Activated CD4-positive, alpha-beta T cell treated with anti-CD3 and anti-CD28 coated beads for 4 hours (primary cell): ENCODE results near the gene AKNA.
"Not testable (repeated sequence)": the region's sequence is repeated elsewhere in the genome, so short reads cannot be mapped to it uniquely, and the experiment has no call there.

Experiments
- DNase-seq, 2 donors: peaks; one replicate each; pipeline ENCODE4 v3.0.0-alpha.2; 2020

AKNA gene

DNA sequence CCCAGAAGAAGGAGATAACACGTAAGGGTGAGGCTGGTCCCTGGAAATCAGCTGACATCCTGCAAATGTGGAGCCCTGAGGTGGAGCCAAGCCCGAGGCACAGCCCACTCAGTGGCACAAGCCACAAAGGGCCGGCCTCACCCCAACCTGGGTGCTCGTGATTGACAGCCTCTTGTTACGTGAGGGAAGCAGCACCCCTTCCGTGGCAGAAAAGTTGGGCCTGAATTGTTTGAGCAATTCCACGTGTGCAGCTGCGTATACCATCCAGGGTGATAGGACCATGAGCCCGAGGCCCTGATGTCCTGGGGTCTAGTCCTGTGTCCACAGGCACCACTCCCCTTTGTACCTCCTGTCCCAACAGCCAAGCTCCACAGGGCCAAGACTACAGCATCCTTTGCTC lies 53.3 kb downstream of the AKNA start:
- DNase-seq: no peak

- not testable (repeated sequence) for DNase-seq
Observed at GRCh38 chr9:114333718-114334117, 54.1 kb downstream of the AKNA start.

- not testable (repeated sequence) for DNase-seq
Observed at GRCh38 chr9:114332474-114333040, 55.2 kb downstream of the AKNA start.

DNA sequence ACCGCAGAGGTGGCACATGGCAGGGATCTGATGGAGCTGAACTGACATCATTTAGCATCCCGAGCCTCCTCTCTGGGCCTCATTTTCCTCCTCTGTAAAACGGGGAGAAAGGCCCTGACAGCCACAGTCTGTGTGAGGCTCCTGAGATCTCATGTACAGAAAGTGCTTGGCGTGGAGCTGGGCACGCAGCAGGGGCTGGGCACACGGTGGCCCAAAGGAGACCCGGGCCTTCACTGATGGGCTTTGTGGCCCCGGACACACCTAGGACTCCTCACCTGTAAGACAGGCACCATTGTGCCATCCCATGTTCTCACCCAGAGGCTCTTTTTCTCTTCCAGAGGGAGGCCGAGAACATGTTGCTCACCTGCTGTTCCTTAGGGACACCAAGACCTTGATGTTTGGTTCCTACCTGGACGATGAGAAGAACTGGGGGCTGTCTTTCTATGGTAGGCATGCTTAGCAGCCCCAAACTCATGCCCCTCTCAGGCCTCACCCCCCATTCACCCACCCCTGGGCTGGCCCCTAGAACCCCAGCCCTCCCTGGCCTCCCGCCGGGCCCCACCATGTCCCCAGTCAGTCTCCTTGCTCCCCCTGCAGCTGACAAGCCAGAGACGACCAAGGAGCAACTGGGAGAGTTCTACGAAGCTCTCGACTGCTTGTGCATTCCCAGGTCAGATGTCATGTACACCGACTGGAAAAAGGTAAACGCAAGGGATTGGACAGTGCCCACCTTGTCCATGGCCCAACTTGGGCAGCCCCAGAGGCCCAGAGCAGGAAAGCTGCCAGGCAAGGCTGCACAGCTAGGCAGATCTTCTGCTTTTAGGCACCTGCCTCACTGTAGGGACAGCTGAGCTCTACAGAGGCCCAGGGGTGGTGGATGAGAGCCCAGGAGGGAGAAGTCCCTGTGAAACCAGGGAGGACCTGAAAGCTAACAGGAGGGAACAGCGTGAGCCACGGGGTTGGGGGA lies 56.3 kb downstream of the AKNA start:
- DNase-seq: not testable (repeated sequence)

GRCh38 chr9:114330636-114331035 lies 57.1 kb downstream of the AKNA start:
- DNase-seq: no peak

DNA sequence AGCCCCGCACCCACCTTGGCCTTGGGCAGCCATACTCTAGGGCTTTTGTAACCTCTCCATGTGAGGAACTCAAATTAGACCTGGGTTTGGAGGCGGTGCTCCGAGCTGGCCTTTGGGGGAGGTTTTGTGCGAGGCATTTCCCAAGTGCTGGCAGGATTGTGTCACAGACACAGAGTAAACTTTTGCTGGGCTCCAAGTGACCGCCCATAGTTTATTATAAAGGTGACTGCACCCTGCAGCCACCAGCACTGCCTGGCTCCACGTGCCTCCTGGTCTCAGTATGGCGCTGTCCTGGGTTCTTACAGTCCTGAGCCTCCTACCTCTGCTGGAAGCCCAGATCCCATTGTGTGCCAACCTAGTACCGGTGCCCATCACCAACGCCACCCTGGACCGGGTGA lies 58.2 kb downstream of the AKNA start, which contains the start of gene ORM2:
Gene ORM2, plus strand, starts transcription at position 245 of the 398 bp plus-strand sequence. Its CDS starts 36 bp downstream, at position 281.
- not testable (repeated sequence) for DNase-seq

DNA sequence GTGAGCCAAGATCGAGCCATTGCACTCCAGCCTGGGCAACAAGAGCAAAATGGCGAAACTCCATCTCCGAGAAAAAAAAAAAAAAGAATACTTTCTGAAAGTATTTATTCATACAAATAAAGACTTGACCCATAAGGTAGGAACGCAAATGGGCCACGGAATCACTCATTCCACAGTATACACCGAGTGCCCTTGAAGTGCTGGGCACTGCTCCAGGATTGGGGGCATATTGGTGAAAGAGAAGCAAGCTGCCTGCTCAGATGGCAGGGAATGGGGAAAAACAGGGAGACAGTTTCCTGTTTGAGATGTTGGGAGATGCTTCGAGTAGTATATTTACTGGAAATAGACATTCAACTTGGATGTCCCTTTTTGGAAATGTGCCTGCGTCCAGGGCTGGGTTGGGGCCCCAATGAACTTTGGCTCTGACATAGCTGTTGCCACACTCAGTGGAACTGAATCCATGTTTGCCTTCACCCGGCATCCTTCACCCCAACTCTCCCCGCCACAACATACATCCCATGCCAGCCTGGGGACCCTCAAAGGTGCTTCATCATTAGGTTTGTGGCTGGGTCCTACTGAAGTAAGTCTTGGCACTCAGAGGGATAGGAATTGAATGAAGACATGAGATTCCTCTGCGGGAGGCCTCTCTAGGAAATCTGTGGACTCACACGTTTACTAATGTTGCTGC lies 58.7 kb downstream of the AKNA start:
- DNase-seq: not testable (repeated sequence)

DNA sequence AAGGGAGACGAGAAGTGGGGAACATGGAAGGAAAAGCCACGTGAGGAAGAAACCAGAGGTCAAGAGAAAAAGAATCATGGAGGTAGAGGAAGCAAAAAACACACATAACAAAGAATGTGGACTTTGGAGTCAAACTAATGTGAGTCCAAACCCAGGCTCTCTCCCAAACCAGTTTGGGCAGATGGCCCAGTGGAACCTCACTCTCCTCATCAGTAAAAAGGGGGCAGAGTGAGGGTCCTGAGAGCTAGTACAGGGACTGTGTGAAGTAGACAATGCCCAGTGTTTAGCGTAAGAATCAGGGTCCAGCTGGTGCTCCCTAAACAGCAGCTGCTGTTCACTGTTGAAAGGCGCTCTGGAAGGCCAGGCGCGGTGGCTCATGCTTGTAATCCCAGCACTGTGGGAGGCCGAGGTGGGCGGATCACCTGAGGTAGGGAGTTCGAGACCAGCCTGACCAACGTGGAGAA lies 59.4 kb downstream of the AKNA start:
- DNase-seq: not testable (repeated sequence)

DNA sequence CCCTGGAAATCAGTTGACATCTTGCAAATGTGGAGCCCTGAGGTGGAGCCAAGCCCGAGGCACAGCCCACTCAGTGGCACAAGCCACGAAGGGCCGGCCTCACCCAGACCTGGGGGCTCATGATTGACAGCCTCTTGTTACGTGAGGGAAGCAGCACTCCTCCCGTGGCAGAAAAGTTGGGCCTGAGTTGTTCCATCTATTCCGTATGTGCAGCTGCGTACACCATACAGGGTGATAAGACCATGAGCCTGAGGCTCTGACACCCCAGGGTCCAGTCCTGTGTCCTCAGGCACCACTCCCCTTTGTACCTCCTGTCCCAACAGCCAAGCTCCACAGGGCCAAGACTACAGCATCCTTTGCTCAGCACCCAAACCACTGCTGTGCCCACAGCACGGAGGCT lies 60.0 kb downstream of the AKNA start:
- no peak for DNase-seq

DNA sequence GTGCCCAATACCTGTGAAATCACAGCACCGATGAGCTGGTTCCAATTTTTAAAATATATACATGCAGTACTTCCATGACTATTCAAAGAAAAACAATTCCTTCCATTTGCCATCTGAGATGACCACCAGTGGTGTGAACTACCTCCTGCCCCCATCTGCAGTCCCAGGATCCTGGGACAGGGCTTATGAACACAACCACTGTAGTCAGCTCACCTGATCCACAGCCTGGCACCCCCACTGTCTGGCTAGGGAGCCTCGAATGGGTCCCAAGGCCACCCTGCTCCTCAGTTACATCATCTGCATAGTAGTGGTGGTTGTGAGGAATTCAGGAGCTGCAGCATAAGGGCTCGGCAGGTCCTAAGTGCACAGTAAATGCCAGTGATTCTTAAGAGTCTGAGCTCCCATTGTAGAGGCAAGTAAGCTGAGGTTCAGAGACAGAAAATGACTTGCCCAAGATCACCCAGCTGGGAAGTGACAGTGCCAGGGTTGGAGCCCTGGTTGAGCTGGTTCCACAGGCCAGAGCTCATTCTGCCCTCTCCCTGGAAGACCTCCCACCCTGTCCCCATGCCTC lies 62.0 kb downstream of the AKNA start:
- DNase-seq: not testable (repeated sequence)

DNA sequence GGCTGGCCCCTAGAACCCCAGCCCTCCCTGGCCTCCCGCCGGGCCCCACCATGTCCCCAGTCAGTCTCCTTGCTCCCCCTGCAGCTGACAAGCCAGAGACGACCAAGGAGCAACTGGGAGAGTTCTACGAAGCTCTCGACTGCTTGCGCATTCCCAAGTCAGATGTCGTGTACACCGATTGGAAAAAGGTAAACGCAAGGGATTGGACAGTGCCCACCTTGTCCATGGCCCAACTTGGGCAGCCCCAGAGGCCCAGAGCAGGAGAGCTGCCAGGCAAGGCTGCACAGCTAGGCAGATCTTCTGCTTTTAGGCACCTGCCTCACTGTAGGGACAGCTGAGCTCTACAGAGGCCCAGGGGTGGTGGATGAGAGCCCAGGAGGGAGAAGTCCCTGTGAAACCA lies 62.8 kb downstream of the AKNA start:
- not testable (repeated sequence) for DNase-seq

- DNase-seq: no peak
Observed at GRCh38 chr9:114324492-114324891, 63.3 kb downstream of the AKNA start.

DNA sequence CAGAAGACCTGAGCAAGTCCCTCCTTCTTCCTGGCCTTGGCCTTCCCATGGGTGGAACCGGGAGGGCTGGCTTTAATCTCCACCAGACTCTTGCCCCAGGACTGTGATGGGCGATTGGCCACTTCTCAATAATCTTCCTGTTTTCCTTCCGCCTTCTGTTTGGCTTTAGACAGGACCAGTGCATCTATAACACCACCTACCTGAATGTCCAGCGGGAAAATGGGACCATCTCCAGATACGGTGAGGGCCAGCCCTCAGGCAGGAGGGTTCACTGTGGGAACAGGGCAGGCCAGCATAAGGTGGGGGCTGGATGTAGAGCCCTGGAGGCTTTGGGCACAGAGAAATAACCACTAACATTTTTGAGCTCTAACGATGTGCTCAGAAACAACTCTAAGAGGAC lies 63.9 kb downstream of the AKNA start:
- DNase-seq: not testable (repeated sequence)

DNA sequence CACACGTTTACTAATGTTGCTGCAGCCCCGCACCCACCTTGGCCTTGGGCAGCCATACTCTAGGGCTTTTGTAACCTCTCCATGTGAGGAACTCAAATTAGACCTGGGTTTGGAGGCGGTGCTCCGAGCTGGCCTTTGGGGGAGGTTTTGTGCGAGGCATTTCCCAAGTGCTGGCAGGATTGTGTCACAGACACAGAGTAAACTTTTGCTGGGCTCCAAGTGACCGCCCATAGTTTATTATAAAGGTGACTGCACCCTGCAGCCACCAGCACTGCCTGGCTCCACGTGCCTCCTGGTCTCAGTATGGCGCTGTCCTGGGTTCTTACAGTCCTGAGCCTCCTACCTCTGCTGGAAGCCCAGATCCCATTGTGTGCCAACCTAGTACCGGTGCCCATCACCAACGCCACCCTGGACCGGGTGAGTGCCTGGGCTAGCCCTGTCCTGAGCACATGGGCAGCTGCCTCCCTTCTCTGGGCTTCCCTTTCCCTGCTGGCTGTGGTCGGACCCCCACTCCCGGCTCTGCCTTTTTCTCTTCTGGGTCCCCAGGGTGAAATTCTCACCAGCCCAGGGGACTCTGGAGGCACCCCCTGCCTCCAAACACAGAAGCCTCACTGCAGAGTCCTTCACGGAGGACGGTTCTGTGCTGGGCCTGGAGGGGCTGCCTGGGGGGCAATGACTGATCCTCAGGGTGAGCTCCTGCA lies 64.8 kb downstream of the AKNA start, which contains the start of gene ORM1:
Gene ORM1, plus strand, starts transcription at position 268 of the 701 bp plus-strand sequence. Its CDS starts 36 bp downstream, at position 304.
- not testable (repeated sequence) for DNase-seq

DNA sequence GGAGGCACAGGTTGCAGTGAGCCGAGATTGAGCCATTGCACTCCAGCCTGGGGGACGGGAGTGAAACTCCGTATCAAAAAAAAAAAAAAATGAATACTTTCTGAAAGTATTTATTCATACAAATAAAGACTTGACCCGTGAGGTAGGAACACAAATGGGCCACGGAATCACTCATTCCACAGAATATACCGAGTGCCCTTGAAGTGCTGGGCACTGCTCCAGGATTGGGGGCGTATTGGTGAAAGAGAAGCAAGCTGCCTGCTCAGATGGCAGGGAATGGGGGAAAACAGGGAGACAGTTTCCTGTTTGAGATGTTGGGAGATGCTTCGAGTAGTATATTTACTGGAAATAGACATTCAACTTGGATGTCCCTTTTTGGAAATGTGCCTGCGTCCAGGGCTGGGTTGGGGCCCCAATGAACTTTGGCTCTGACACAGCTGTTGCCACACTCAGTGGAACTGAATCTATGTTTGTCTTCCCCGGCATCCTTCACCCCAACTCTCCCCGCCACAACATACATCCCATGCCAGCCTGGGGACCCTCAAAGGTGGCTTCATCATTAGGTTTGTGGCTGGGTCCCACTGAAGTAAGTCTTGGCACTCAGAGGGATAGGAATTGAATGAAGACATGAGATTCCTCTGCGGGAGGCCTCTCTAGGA lies 65.5 kb downstream of the AKNA start:
- DNase-seq: not testable (repeated sequence)

- no peak for DNase-seq
Observed at GRCh38 chr9:114321759-114322158, 66.0 kb downstream of the AKNA start.

- not testable (repeated sequence) for DNase-seq
Observed at GRCh38 chr9:114320710-114321109, 67.1 kb downstream of the AKNA start.

DNA sequence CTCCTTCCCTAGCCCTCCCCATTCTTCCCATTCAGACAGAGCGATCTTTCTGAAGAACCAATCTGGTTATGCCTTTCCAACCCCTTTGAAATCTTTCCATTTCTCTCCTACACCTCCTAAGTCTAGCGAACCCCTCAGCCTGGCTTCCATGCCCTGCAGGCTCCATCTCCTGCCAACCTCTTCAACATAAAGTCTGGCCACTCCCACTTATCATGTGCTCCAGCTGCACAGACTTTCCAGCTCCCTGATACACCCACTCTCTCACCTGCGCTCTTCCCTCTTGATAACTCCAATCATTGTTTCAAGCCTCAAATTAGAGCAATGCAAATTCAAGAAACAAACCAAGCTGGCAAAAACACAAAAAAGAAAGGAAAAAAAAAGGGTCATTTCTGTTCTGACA lies 68.6 kb downstream of the AKNA start:
- DNase-seq: no peak

DNA sequence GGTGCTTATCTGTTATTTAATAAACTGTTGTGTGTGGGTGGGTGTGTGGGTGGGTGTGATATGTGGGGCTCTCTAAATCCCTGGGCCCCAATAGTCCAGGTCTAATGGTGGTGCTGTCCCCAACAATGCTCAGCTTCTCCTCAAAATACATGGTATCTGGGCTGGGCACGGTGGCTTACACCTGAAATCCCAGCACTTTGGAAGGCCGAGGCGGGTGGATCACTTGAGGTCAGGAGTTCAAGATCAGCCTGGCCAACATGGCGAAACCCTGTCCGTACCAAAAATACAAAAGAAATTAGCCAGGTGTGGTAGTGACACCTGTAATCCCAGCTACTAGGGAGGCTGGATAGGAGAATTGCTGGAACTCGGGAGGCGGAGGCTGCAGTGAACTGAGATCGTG lies 69.4 kb downstream of the AKNA start:
- DNase-seq: no peak

DNA sequence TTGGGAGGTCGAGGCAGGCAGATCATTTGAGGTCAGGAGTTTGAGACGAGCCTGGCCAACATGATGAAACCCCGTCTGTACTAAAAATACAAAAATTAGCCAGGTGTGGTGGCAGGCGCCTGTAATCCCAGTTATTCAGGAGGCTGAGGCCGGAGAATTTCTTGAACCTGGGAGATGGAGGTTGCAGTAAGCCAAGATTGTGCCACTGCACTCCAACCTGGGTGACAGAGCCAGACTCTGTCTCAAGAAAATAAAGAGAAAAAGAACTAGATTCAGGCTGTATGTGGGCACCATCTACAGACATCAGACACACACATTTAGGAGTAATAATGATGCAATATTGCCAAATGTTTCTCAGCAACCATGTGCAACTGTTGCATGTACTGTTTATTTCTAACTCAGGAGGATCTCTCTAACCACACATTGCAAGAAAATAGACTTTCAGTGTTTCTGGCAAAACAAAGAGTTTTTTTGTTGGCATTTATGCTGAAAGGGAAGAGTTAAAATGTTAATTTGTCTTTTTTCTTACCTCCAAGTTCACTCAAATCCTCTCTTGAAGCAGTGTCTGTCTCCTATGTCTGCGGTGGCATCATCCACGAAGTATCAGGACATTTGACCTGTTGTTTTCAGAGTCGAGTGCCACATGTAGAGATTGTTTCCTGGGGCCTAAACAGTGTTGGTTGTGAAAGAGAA lies 70.0 kb downstream of the AKNA start:
- no peak for DNase-seq
